Upper lobe of right lung (tissue), 1 donor: ENCODE results near the gene ERAL1. TPM values are rescaled to one million over a fixed set of nuclear protein-coding genes. Genes with fewer than 3 reads are reported as not detected.
A peak's percentile ranks its signal among the peaks of the same experiment; 100 is the strongest.
"Not testable (repeated sequence)": the region's sequence is repeated elsewhere in the genome, so short reads cannot be mapped to it uniquely, and the experiment has no call there.

ENCODE experiments used
- ATAC-seq: fragments of 200-7000 bp; cut with Tn5 transposase; one replicate; pipeline ENCODE4 v1.9.1; 2020; ENCODE audit warnings: mild to moderate bottlenecking, moderate library complexity
- DNase-seq: peaks from one replicate; pipeline ENCODE4 v3.0.0-alpha.2; 2020
- H3K27ac ChIP-seq: fragments of 200-600 bp; one replicate; pipeline ENCODE4 v1.8.0; 2022
- H3K27me3 ChIP-seq: fragments of 200-600 bp; one replicate; pipeline ENCODE4 v1.8.0; 2022; ENCODE audit warnings: mild to moderate bottlenecking
- H3K36me3 ChIP-seq: fragments of 200-600 bp; one replicate; pipeline ENCODE4 v1.8.0; 2022
- H3K4me1 ChIP-seq: fragments of 200-600 bp; one replicate; pipeline ENCODE4 v1.8.0; 2022
- H3K4me3 ChIP-seq: fragments of 200-600 bp; one replicate; pipeline ENCODE4 v1.8.0; 2022; ENCODE audit warnings: mild to moderate bottlenecking
- H3K9me3 ChIP-seq: fragments of 200-600 bp; one replicate; pipeline ENCODE4 v1.8.0; 2022
- intact Hi-C: fragments of 100-400 bp; cut with DNase I; formaldehyde crosslinking; loops from one replicate; pipeline ENCODE4 v1.11.0; 2022
- total RNA-seq: library from RNA; stranded (reverse); fragmentation: NEBNext Ultra II Directional; extraction: Animal tissue kit (Norgen Biotek cat#: 25700); gene quantifications from one replicate; pipeline ENCODE4 v1.2.1, GENCODE V29; 2021
- TF ChIP-seq, protein P1 (sequence below): fragments of 200-600 bp; IDR thresholded peaks from one replicate; pipeline ENCODE4 v1.8.0; 2022; ENCODE audit warnings: antibody characterized with exemption
- donor health status: DM: no; HTN: yes; CAD: no; lungs with severe emphysema.

The ERAL1 gene
- total RNA-seq, 1 donor from 2014 or later, result 24.4 TPM

DNA sequence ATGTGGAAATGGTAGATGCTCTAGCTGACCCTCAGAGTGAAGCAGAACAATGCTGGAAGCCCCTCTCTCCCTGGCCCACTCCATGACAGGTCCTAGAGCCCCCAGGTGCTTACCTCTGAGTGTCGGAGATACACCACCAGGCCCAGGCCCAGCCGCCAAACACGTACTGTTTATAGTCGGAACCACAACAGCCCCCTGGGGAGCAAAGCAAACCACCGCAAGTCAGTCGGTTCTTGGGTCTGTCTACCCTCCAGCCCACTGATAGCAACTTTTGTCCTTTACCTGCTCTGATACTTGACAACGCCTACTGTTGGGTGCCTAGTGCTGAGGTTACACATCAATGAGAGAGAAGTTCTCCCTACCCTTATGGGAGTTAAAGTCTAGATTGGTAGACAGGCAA, 34.0 kb downstream of the ERAL1 start:
- intact Hi-C loops, result no loop called here
- ATAC-seq (no peak), DNase-seq (no peak)
- Histone ChIP-seq H3K4me1 (peaks cover 26% of the 10 kb centered on the region), H3K9me3 (no peaks in the 10 kb centered on the region), H3K27me3 (no peaks in the 10 kb centered on the region), H3K36me3 (peaks cover 34% of the 10 kb centered on the region), H3K4me3 (no peak overlapping the region), H3K27ac (no peak overlapping the region)
- TF ChIP-seq, protein P1, sequence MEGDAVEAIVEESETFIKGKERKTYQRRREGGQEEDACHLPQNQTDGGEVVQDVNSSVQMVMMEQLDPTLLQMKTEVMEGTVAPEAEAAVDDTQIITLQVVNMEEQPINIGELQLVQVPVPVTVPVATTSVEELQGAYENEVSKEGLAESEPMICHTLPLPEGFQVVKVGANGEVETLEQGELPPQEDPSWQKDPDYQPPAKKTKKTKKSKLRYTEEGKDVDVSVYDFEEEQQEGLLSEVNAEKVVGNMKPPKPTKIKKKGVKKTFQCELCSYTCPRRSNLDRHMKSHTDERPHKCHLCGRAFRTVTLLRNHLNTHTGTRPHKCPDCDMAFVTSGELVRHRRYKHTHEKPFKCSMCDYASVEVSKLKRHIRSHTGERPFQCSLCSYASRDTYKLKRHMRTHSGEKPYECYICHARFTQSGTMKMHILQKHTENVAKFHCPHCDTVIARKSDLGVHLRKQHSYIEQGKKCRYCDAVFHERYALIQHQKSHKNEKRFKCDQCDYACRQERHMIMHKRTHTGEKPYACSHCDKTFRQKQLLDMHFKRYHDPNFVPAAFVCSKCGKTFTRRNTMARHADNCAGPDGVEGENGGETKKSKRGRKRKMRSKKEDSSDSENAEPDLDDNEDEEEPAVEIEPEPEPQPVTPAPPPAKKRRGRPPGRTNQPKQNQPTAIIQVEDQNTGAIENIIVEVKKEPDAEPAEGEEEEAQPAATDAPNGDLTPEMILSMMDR, result no peak

DNA sequence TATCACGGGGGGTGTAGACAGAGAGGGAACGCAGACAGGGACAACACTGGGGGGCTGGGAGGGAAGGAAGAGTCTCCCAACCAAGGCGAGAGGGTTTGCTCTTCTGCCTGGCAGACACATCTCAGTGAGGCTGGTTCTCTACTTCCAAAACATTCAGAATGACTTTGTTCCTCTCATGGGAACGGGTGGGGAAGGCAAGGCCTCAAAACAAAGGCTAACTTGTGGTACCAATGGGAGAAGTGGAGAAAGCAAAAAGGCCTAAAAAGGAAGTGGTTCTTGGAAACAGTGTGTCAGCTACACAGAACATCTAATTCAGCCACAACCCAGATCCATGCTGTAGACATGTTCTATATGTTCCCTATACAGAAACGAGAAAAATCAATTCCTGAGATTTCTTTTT, 35.2 kb downstream of the ERAL1 start:
- TF ChIP-seq, protein P1, result no peak

DNA sequence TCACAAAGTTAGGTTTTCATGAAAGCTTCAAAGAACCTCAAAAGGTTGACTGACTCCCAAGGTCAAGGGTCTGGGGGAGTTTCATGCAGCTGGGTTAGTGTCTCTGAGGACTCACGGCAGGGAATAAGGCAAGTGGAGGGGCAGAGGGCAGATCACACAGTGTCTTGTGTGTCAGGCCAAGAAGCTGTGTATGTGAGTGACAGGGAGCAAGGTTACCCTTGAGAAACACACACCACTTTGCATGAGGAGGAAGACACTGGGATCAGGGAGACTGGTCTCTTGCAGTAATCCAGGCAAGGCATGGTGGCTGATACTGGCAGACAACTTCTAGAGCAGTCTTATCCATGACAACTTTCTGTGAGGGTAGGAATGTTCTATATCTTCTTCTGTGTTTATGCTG, 36.4 kb downstream of the ERAL1 start:
- H3K4me3 ChIP-seq, result no peak overlapping the region
- no peak overlapping the region for H3K27ac ChIP-seq
- TF ChIP-seq, protein P1, result no peak
- H3K4me1 ChIP-seq, result peaks cover 40% of the 10 kb centered on the region
- no peaks in the 10 kb centered on the region for H3K9me3 ChIP-seq
- DNase-seq, result no peak
- peaks cover 10% of the 10 kb centered on the region for H3K36me3 ChIP-seq
- intact Hi-C loops, result no loop called here
- H3K27me3 ChIP-seq, result no peaks in the 10 kb centered on the region
- ATAC-seq, result no peak

More for the DNA sequence above, 35.2 kb downstream of the ERAL1 start:
- no peak for ATAC-seq
- H3K9me3 ChIP-seq, result no peaks in the 10 kb centered on the region
- no peak overlapping the region for H3K4me3 ChIP-seq
- no peak overlapping the region for H3K27ac ChIP-seq
- H3K36me3 ChIP-seq, result peaks cover 22% of the 10 kb centered on the region
- H3K27me3 ChIP-seq, result no peaks in the 10 kb centered on the region
- intact Hi-C loops, result no loop called here
- DNase-seq, result no peak
- H3K4me1 ChIP-seq, result peaks cover 33% of the 10 kb centered on the region

DNA sequence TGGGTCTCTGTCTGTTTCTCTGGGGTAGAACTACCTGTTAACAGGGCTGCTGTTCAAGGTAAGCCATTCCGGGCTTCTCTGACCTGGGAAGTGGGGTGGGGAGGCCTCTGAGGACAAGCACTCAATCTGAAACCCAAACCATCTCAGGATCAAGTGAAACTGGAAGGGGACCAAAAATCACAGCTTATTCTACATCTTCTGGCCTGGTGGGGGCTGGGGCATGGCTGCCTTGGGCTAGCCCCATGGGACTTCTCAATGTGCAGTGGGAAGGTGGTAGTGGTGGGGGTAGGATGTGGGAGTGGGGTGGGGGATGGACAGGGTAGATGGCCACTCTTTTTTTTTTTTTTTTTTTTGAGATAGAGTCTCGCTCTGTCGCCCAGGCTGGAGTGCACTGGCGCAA, 37.2 kb downstream of the ERAL1 start:
- H3K4me1 ChIP-seq, result peaks cover 45% of the 10 kb centered on the region
- intact Hi-C loops, result no loop called here
- H3K27me3 ChIP-seq, result no peaks in the 10 kb centered on the region
- peaks cover 6% of the 10 kb centered on the region for H3K36me3 ChIP-seq
- ATAC-seq (no peak), DNase-seq (no peak)
- no peak overlapping the region for H3K4me3 ChIP-seq
- H3K9me3 ChIP-seq, result no peaks in the 10 kb centered on the region
- H3K27ac ChIP-seq, result no peak overlapping the region
- TF ChIP-seq, protein P1, result no peak

DNA sequence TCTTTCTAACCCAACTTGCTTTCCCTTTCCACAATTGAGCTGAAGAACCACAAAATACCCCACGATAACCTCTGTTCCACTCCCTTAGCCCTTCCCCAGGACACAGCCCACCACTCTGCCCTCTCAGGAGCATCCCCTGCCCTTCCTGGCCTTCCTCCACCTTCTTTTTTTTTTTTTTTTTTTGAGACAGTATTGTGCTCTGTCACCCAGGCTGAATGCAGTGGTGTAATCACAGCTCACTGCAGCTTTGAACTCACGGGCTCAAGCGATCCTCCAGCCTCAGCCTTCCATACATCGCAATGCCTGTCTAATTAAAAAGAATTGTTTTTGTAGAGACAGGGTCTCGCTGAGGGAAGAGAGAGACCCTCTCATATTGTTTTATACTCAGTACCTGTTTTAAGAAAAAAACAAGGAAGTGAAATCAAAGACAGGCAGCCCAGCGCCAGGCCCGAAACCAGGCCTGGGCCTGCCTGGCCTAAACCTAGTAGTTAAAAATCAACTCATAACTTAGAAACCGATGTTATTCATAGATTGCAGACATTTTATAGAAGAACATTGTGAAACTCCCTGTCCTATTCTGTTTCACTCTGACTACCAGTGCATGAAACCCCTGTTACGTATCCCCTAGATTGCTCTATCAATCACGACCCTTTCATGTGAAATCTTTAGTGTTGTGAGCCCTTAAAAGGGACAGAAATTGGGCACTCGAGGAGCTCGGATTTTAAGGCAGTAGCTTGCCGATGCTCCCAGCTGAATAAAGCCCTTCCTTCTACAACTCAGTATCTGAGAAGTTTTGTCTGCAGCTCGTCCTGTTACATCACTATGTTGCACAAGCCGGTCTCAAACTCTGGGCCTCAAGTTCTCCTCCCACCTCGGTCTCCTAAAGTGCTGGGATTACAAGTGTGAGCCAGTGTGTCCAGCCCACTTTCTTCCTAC, 38.7 kb downstream of the ERAL1 start:
- intact Hi-C loops, H3K4me3 ChIP-seq, H3K36me3 ChIP-seq, H3K27me3 ChIP-seq, H3K9me3 ChIP-seq: not testable (repeated sequence)
- H3K4me1 ChIP-seq, result peaks cover 51% of the 10 kb centered on the region
- DNase-seq, result peak; percentile 62
- ATAC-seq, result peak; percentile 1
- H3K27ac ChIP-seq, result peak overlapping the region; percentile 77

DNA sequence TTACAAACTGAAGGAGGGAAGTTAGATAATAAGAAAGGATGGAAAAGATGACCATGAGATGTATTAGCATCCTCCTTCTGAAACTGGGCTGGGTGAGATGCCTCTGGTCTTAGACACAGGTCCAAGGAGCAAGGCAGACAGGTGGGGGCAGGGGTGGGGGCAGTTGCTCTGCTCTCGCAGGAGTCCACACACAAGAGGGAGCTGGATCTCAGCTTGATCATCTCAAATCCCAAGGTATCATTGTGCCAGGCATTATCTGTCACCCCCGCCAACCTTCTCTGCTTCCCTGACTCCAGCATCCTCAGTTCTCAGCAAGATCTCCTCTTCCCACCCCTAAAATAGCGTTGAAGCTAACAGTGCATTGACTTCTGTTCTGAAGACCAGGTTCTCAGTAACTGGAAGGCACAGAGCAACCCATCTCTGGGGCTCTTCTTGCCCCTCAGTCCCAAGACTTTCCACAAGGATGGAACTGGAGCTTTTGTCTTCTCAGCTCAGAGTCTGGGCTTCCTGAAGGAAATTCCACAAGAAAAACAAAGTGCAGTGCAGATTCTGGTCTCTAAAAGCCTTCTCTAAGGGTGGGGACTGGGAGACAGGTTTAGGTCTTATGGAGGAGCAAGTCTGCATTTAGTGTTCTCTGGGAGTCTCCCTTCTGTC, 41.1 kb downstream of the ERAL1 start:
- Histone ChIP-seq H3K4me1 (peaks cover 47% of the 10 kb centered on the region), H3K27me3 (no peaks in the 10 kb centered on the region), H3K36me3 (no peaks in the 10 kb centered on the region), H3K9me3 (no peaks in the 10 kb centered on the region), H3K4me3 (peak overlapping the region; percentile 89), H3K27ac (peak overlapping the region; percentile 98)
- intact Hi-C loops, result no loop called here
- ATAC-seq (no peak), DNase-seq (peak; percentile 38)
- TF ChIP-seq, protein P1, result no peak
